ENCODE data around the gene ALKBH5. TPM values are rescaled to one million over a fixed set of nuclear protein-coding genes. Genes with fewer than 3 reads are reported as not detected.

Gene ALKBH5
- total and polyA plus RNA-seq, 9 of the 15 experiments (the other 6 are each of a cell fraction or from before 2014, with no cell fraction given), result 11.4 to 70.0 (median 47.4) TPM

GRCh38 chr17:18225121-18225641, 41.6 kb downstream of the ALKBH5 start, which contains the start of gene LLGL1:
TSS of gene LLGL1 (plus strand) at chr17:18225635. CDS start at chr17:18225683, 48 bp downstream.
- H3K36me3 ChIP-seq (ENCODE audit: control insufficient read depth, insufficient read depth, low read length), result no peaks in the 10 kb centered on the region
- DNase-seq (ENCODE audit: extremely low read depth in 1 of 4, low spot score in 3 of 4) (peak; percentile 95 to 97 (median 96)), ATAC-seq (peak; percentile 98), FAIRE-seq (no peak)
- CTCF ChIA-PET (ENCODE audit: low intra/inter-chr PET ratio), result no interaction called here
- in situ Hi-C loops (cut with MboI), result no loop called here
- peak within 1 kb of the TSS; percentile 65 for H3K4me3 ChIP-seq
- intact Hi-C loops (cut with micrococcal nuclease), result no loop called here
- peak within 1 kb of the TSS; percentile 48; the same call in 2 of the 3 replicates for H3K27ac ChIP-seq (ENCODE audit: extremely low read depth, low read depth, low read length)
- H3K4me1 ChIP-seq (replicated peaks in 1 of 2; ENCODE audit: control insufficient read depth in 2 of 2, insufficient read depth in 2 of 2, low read length in 2 of 2), result peaks cover 4 to 37% of the 10 kb centered on the region in 2 experiments; a peak in 3 of 5 replicates
- no TSS peak for BruUV-seq (replicated peaks)
- H3K4me2 ChIP-seq (ENCODE audit: insufficient read depth, low read length), result peak within 1 kb of the TSS; percentile 85
- 6% methylated on average over 7 of the region's 60 CpGs for WGBS (ENCODE audit: insufficient coverage, low coverage, missing lambda C conversion rate)
- H3K9ac ChIP-seq (ENCODE audit: insufficient read depth in 1 of 2, low read depth in 2 of 2, low read length in 2 of 2), result peak within 1 kb of the TSS; percentile 73 to 92
- no peaks in the 10 kb centered on the region for H4K20me1 ChIP-seq (replicated peaks; ENCODE audit: control insufficient read depth, insufficient read depth, low read length)
- peak within 1 kb of the TSS; percentile 98 for H2AFZ ChIP-seq (ENCODE audit: low read depth, low read length)
- peaks cover 3% of the 10 kb centered on the region for H3K9me1 ChIP-seq (ENCODE audit: control insufficient read depth, insufficient read depth, low read length)
- POLR2A ChIA-PET, result no interaction called here
- H3K9me3 ChIP-seq (replicated peaks; ENCODE audit: control insufficient read depth, insufficient read depth, low read depth, low read length), result no peaks in the 10 kb centered on the region
- H3K27me3 ChIP-seq (ENCODE audit: control insufficient read depth in 2 of 2, insufficient read depth in 2 of 2, low read length in 2 of 2), result no peaks in the 10 kb centered on the region
- peaks cover 8% of the 10 kb centered on the region; the same call in 2 of the 3 replicates for H3K79me2 ChIP-seq (ENCODE audit: control insufficient read depth, insufficient read depth, low read length)
- TF ChIP-seq ZNF76 (CRISPR knock-in tag; IDR thresholded peaks at IDR 0.05; ENCODE audit: borderline replicate concordance) (no peak), HMGN3 (IDR thresholded peaks at IDR 0.05; ENCODE audit: borderline replicate concordance, extremely low read depth, insufficient read length, low read depth, low read length) (no peak), ZC3H8 (IDR thresholded peaks at IDR 0.05) (no peak), CC2D1A (IDR thresholded peaks at IDR 0.05) (no peak), NRF1 (conservative IDR thresholded peaks at IDR 0.05 in 1 of 2, IDR thresholded peaks at IDR 0.05 in 1 of 2) (peak; percentile 79 to 82), BDP1 (IDR thresholded peaks at IDR 0.05; ENCODE audit: insufficient read depth, insufficient read length) (no peak), ARHGAP35 (IDR thresholded peaks at IDR 0.05; ENCODE audit: partially characterized antibody) (no peak), ZNF77 (CRISPR knock-in tag; IDR thresholded peaks at IDR 0.05) (no peak), ZKSCAN8 (CRISPR knock-in tag; IDR thresholded peaks at IDR 0.05) (no peak), HDAC3 (IDR thresholded peaks at IDR 0.05; ENCODE audit: borderline replicate concordance, partially characterized antibody) (no peak), POLR3G (IDR thresholded peaks at IDR 0.05; ENCODE audit: extremely low read depth, insufficient read length, insufficient replicate concordance) (no peak), GTF2E2 (tag; IDR thresholded peaks at IDR 0.05) (no peak), MTA2 (IDR thresholded peaks at IDR 0.05; ENCODE audit: low read depth) (no peak), ASH1L (IDR thresholded peaks at IDR 0.05; ENCODE audit: borderline replicate concordance, low read depth, partially characterized antibody) (no peak), FOSL1 (tag; conservative IDR thresholded peaks at IDR 0.05) (0 out of 2 replicates have a peak, but pooled peaks have one; percentile 33), ZSCAN32 (CRISPR knock-in tag; IDR thresholded peaks at IDR 0.05) (no peak)
- TF ChIP-seq, protein P1, sequence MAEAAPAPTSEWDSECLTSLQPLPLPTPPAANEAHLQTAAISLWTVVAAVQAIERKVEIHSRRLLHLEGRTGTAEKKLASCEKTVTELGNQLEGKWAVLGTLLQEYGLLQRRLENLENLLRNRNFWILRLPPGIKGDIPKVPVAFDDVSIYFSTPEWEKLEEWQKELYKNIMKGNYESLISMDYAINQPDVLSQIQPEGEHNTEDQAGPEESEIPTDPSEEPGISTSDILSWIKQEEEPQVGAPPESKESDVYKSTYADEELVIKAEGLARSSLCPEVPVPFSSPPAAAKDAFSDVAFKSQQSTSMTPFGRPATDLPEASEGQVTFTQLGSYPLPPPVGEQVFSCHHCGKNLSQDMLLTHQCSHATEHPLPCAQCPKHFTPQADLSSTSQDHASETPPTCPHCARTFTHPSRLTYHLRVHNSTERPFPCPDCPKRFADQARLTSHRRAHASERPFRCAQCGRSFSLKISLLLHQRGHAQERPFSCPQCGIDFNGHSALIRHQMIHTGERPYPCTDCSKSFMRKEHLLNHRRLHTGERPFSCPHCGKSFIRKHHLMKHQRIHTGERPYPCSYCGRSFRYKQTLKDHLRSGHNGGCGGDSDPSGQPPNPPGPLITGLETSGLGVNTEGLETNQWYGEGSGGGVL (CRISPR knock-in tag; IDR thresholded peaks at IDR 0.05), result no peak
- TF ChIP-seq, protein P2, sequence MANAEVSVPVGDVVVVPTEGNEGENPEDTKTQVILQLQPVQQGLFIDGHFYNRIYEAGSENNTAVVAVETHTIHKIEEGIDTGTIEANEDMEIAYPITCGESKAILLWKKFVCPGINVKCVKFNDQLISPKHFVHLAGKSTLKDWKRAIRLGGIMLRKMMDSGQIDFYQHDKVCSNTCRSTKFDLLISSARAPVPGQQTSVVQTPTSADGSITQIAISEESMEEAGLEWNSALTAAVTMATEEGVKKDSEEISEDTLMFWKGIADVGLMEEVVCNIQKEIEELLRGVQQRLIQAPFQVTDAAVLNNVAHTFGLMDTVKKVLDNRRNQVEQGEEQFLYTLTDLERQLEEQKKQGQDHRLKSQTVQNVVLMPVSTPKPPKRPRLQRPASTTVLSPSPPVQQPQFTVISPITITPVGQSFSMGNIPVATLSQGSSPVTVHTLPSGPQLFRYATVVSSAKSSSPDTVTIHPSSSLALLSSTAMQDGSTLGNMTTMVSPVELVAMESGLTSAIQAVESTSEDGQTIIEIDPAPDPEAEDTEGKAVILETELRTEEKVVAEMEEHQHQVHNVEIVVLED (CRISPR knock-in tag; IDR thresholded peaks at IDR 0.05), result peak; percentile 61
- TF ChIP-seq, protein P3, sequence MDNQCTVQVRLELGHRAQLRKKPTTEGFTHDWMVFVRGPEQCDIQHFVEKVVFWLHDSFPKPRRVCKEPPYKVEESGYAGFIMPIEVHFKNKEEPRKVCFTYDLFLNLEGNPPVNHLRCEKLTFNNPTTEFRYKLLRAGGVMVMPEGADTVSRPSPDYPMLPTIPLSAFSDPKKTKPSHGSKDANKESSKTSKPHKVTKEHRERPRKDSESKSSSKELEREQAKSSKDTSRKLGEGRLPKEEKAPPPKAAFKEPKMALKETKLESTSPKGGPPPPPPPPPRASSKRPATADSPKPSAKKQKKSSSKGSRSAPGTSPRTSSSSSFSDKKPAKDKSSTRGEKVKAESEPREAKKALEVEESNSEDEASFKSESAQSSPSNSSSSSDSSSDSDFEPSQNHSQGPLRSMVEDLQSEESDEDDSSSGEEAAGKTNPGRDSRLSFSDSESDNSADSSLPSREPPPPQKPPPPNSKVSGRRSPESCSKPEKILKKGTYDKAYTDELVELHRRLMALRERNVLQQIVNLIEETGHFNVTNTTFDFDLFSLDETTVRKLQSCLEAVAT (IDR thresholded peaks at IDR 0.05), result no peak
